Small intestine (tissue), 7 donors: ENCODE data around the gene SMIM44. TPM values are rescaled to one million over a fixed set of nuclear protein-coding genes. Genes with fewer than 3 reads are reported as not detected.
"Not testable (repeated sequence)": the region's sequence is repeated elsewhere in the genome, so short reads cannot be mapped to it uniquely, and the experiment has no call there.

Experiments
- DNase-seq, 2 donors: peaks; one replicate each; pipeline versions ENCODE4 v3.0.0 to v3.0.0-alpha.2; 2013
- FAIRE-seq: peaks from 2 replicates; lab custom pipeline; 2012; peaks lifted over from hg19 to GRCh38; lab: Jason Lieb, UNC
- H3K27ac ChIP-seq, 3 donors: one replicate each; pipeline ENCODE4 v1.5.1; 2013; ENCODE audit warnings: low read length in 2 of 3, mild to moderate bottlenecking in 2 of 3, control low read depth in 1 of 3, inconsistent platforms in 1 of 3, low read depth in 1 of 3, moderate library complexity in 1 of 3
- H3K27me3 ChIP-seq, 3 donors: one replicate each; pipeline ENCODE4 v1.6.1; 2013; ENCODE audit warnings: low read length in 3 of 3, inconsistent platforms in 1 of 3; ENCODE audit not compliant: control insufficient read depth in 3 of 3, insufficient read depth in 3 of 3
- H3K36me3 ChIP-seq, 3 donors: one replicate each; pipeline ENCODE4 v1.6.1; 2013; ENCODE audit warnings: low read length in 3 of 3, inconsistent platforms in 1 of 3, low read depth in 1 of 3, mild to moderate bottlenecking in 1 of 3, moderate library complexity in 1 of 3; ENCODE audit not compliant: control insufficient read depth in 3 of 3, insufficient read depth in 2 of 3
- H3K4me1 ChIP-seq, 3 donors: one replicate each; pipeline ENCODE4 v1.6.1; 2013; ENCODE audit warnings: low read length in 2 of 3, inconsistent platforms in 1 of 3, low read depth in 1 of 3, mild to moderate bottlenecking in 1 of 3, moderate library complexity in 1 of 3; ENCODE audit not compliant: control insufficient read depth in 3 of 3, insufficient read depth in 2 of 3
- H3K4me3 ChIP-seq, 3 donors: one replicate each; pipeline ENCODE4 v1.5.1; 2013; ENCODE audit warnings: low read length in 3 of 3, control low read depth in 1 of 3, inconsistent platforms in 1 of 3, low read depth in 1 of 3, mild to moderate bottlenecking in 1 of 3, moderate library complexity in 1 of 3
- H3K9me3 ChIP-seq, 2 donors: one replicate each; pipeline ENCODE4 v1.6.1; 2013; ENCODE audit warnings: low read depth in 1 of 2, low read length in 1 of 2; ENCODE audit not compliant: control insufficient read depth in 2 of 2, insufficient read depth in 1 of 2
- WGBS, 3 donors: extraction: QIAGEN DNeasy Blood & Tissue Kit; methylation state at CpG; one replicate each; pipeline ENCODE4 v1.1.7; 2013; 5-methylcytosine and 5-hydroxymethylcytosine counted together
- polyA plus RNA-seq, 4 donors: library from polyadenylated mRNA; stranded (reverse) in 3 of 4; unstranded in 1 of 4; fragments of 200-250 nt in 3 of 4; fragments of 120-200 nt in 1 of 4; gene quantifications; one replicate each; pipeline versions ENCODE4 v1.2.1 to v1.2.3, GENCODE V29; 2013
- donor health status: healthy with polysubstance abuse.
- donor health status: control.
- donor health status: control.
- donor health status: Bipolar disorder and iron deficiency.
- donor health status: healthy.

Gene SMIM44
- polyA plus RNA-seq, 4 donors: 0.49 to 0.63 TPM; not detected in 2

DNA sequence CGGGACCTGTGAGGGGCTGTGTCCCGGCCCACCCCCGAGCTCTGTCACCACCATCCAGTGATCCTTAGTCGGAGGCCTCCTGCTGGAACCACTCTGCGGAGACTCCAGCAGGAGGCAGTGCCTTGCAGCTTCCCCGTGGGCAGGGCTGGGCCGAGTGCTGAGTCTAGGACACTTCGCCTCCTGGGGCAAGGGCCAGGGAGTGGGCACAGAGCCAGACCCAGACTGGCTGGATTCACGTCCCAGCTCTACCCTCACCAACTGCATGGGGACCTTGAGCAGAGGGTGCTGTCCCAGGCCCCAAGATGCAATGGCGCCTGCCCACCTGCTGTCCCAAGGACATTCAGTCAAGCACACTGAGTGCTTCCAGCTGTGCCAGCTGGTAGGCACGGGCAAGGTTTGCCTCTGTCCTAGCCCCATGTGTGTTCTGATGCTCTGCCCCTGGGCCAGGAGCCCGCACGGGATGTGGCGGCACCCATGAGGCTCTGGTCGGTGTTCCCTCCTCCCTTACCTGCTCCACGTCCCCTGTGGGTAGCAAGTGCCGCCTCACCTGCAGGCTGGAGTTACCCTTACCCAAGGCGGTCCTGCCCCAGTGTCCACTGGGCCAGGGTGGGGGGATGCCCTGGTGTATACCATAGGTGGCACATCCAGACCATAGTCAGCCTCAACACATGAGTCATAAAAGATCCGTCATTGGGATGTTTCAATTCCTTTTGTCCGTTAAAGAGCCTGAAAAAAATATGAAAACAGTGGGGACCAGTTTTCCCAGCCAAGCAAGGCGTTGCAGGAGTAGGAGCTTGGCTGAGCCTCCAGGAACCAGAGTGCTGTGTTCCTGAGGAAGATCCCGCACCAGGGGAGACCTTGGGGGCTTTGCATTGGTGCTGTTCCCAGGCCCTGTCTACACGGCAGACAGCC, 30.2 kb upstream of the SMIM44 start:
- no peaks in the 10 kb centered on the region for H3K9me3 ChIP-seq
- no peak overlapping the region for H3K27ac ChIP-seq
- WGBS, 3 donors: 69 to 81% (median 77%) methylated on average over 23 of the region's 23 CpGs
- peaks cover 0 to 6% (median 4%) of the 10 kb centered on the region in 3 donors for H3K4me1 ChIP-seq
- FAIRE-seq (no peak), DNase-seq (peak in 1 of 2 donors; percentile 48)
- no peak overlapping the region for H3K4me3 ChIP-seq
- H3K36me3 ChIP-seq: peaks cover 2 to 87% (median 2%) of the 10 kb centered on the region in 3 donors
- no peaks in the 10 kb centered on the region for H3K27me3 ChIP-seq

DNA sequence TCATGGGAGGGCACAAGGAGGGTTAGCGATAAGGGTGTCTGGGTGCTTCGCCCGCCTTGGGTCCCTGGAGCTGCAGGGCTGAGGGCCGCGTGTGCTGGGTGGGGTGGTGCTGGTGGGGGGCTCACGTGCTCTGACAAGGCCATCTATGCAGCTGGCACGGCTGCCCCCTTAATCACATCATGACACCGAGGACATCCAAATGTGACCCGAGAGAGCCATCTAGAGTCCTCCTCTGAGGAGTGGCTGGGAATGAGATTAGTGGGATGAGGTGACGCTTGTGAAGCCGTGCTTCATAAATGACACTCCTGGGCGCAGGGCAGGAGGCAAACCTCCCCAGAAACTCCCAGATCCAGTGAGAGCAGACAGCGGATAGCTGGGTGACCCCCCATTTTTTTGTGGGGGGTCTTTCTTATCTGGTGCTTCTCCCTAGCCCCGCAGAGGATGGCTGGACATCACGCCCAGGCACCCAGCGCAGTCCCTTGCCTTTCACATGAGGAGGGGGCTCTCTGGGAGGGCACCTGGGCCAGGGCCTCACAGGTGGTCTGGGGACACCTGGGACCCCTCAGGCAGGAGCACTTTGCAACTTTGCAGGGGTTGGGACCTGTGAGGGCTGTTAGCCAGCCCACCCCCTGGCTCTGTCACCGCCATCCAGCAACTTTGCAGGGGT, 29.5 kb upstream of the SMIM44 start:
- H3K4me3 ChIP-seq: no peak overlapping the region
- FAIRE-seq: no peak
- no peaks in the 10 kb centered on the region for H3K27me3 ChIP-seq
- peaks cover 2 to 85% (median 2%) of the 10 kb centered on the region in 3 donors for H3K36me3 ChIP-seq
- no peaks in the 10 kb centered on the region for H3K9me3 ChIP-seq
- H3K27ac ChIP-seq: no peak overlapping the region
- WGBS, 3 donors: 86 to 89% (median 89%) methylated on average over 17 of the region's 17 CpGs
- no peak for DNase-seq
- H3K4me1 ChIP-seq: peaks cover 0 to 11% (median 4%) of the 10 kb centered on the region in 3 donors

DNA sequence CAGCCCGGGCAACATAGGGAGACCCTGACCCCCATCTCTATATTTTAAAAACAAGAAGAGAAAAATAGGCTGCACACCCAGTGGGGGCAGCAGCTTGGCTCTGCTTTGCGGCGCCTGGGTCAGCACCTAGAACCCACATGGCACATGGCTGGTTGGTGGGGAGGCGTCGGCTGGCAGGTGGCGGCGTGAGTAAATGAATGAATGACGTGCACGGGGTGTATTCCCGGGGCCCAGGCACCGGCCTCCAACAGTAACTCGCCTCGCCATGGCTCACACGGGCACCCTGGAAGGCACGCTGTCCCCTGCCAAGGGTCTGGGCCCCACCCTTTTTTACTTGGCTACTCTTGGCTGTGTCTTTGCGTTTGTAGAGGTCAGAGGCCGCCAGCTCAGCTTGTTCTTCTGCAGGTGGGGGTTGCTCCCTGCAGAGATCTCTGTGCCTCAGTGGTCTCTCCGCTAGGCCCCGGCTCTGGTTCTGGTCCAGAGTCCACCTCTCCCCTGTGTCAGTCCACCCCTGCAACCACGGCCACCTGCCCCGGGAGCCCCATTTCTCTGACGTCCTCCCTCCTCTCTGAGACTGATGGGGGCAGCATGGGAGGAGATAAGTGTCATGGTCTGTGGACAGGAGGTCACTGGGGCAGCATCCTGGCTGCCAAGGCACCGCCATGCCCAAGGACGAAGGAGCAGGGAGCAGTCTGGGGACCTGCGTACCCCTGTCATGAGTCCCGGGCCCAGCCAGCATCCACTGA, 28.4 kb upstream of the SMIM44 start:
- Histone ChIP-seq H3K4me3 (no peak overlapping the region), H3K4me1 (peaks cover 0 to 15% (median 4%) of the 10 kb centered on the region in 3 donors), H3K9me3 (no peaks in the 10 kb centered on the region), H3K36me3 (peaks cover 2 to 79% (median 2%) of the 10 kb centered on the region in 3 donors), H3K27ac (no peak overlapping the region), H3K27me3 (no peaks in the 10 kb centered on the region)
- DNase-seq (no peak), FAIRE-seq (no peak)
- WGBS, 3 donors: 57 to 79% (median 62%) methylated on average over 26 of the region's 26 CpGs

DNA sequence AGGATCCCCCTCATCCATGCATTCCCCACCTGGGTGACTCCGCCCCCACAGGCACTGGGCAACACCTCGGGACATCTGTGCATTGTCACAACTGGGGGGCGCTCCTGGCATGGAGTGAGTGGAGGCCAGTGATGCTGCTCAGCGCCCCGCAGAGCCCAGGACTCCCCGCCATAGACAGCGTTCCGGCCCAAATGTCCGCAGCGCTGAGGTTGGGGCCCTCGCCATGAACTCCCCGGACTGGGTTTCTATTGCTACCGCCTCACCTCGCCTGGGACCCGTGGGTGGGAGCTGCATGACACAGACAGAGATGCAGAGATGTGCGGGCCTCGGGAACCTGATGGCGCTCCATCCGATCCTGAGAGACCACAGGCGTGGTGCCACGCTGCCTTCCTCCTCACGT, 27.5 kb upstream of the SMIM44 start:
- WGBS, 3 donors: 87 to 88% (median 88%) methylated on average over 22 of the region's 22 CpGs
- H3K36me3 ChIP-seq: peaks cover 2 to 70% (median 2%) of the 10 kb centered on the region in 3 donors
- no peaks in the 10 kb centered on the region for H3K9me3 ChIP-seq
- DNase-seq (no peak), FAIRE-seq (no peak)
- peaks cover 0 to 15% (median 4%) of the 10 kb centered on the region in 3 donors for H3K4me1 ChIP-seq
- no peak overlapping the region for H3K4me3 ChIP-seq
- H3K27me3 ChIP-seq: no peaks in the 10 kb centered on the region
- H3K27ac ChIP-seq: no peak overlapping the region

DNA sequence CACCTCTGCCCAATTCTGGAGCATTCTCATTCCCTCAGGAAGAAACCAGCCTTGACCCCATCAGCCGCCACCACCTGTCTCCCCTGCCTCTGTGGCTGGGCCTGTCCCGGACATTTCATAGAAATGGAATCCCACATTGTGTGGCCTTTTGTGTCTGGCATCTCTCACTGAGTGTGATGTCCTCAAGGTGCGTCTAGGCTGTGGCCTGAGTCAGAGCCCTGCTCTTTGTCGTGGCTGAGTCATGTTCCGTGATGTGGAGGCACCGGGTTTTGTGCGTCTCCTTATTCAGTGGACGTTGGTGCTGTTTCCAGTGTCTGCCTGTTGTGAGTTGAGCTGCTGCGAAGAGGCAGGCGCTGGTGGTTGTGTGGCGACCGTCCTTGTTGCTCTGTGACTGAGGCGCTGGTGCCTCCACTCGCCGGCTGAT, 26.3 kb upstream of the SMIM44 start:
- no peak overlapping the region for H3K27ac ChIP-seq
- H3K27me3 ChIP-seq: no peaks in the 10 kb centered on the region
- 85 to 92% (median 88%) methylated on average over 15 of the region's 15 CpGs for WGBS, 3 donors
- DNase-seq: no peak
- FAIRE-seq: no peak
- H3K4me1 ChIP-seq: peaks cover 0 to 15% (median 4%) of the 10 kb centered on the region in 3 donors
- peaks cover 2 to 61% (median 2%) of the 10 kb centered on the region in 3 donors for H3K36me3 ChIP-seq
- H3K4me3 ChIP-seq: no peak overlapping the region
- H3K9me3 ChIP-seq: no peaks in the 10 kb centered on the region

- Histone ChIP-seq H3K27me3 (no peaks in the 10 kb centered on the region), H3K27ac (no peak overlapping the region), H3K36me3 (peaks cover 2 to 55% (median 2%) of the 10 kb centered on the region in 3 donors), H3K4me1 (peaks cover 0 to 15% (median 4%) of the 10 kb centered on the region in 3 donors), H3K9me3 (no peaks in the 10 kb centered on the region), H3K4me3 (no peak overlapping the region)
- FAIRE-seq (no peak), DNase-seq (no peak)
- WGBS, 3 donors: 86 to 90% (median 89%) methylated on average over 23 of the region's 23 CpGs
Observed at GRCh38 chr19:3508771-3509535, 25.7 kb upstream of the SMIM44 start.

DNA sequence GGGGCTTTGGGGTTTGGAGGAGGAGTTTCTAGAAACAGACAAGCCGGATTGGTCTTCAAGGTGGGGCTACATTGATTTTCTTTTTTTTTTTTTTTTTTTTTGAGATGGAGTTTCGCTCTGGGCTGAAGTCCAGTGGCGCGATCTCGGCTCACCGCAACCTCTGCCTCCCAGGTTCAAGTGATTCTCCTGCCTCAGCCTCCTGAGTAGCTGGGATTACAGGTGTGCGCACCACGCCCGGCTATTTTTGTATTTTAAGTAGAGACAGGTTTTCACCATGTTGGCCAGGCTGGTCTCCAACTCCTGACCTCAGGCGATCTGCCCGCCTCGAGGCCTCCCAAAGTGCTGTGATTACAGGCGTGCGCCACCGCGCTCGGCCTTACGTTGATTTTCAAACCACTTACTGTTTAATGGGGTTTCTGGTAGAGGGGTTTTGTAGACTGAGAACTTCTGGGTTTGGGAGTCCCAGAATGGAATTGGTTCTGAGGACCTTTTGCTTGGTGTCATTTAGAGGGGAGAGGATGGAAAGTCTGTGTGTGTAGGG, 24.9 kb upstream of the SMIM44 start:
- H3K27me3 ChIP-seq, FAIRE-seq, H3K9me3 ChIP-seq: not testable (repeated sequence)
- WGBS, 3 donors: 62 to 79% (median 77%) methylated on average over 17 to 18 of the region's 18 CpGs
- H3K36me3 ChIP-seq: peaks cover 2 to 49% (median 2%) of the 10 kb centered on the region in 3 donors
- H3K4me3 ChIP-seq: peak overlapping the region in 2 of 3 donors; percentile 95 to 96
- peaks cover 0 to 15% (median 4%) of the 10 kb centered on the region in 3 donors for H3K4me1 ChIP-seq
- DNase-seq: peak in 1 of 2 donors; percentile 76
- peak overlapping the region in 1 of 3 donors; percentile 79 for H3K27ac ChIP-seq
